ENCODE data around the gene VWA5B1. TPM values are rescaled to one million over a fixed set of nuclear protein-coding genes. Genes with fewer than 3 reads are reported as not detected.
A peak's percentile ranks its signal among the peaks of the same experiment; 100 is the strongest.

The VWA5B1 gene
- polyA plus RNA-seq, 3 donors, result 1.3 to 5.4 (median 1.5) TPM

- no peak for DNase-seq (ENCODE audit: extremely low read depth in 1 of 11, low read depth in 9 of 11, low spot score in 4 of 11)
Measured at GRCh38 chr1:20359451-20360330, 69.0 kb downstream of the VWA5B1 start.

GRCh38 chr1:20361401-20361800 lies 70.7 kb downstream of the VWA5B1 start:
- DNase-seq (ENCODE audit: extremely low read depth in 1 of 11, low read depth in 9 of 11, low spot score in 4 of 11), result no peak

DNA sequence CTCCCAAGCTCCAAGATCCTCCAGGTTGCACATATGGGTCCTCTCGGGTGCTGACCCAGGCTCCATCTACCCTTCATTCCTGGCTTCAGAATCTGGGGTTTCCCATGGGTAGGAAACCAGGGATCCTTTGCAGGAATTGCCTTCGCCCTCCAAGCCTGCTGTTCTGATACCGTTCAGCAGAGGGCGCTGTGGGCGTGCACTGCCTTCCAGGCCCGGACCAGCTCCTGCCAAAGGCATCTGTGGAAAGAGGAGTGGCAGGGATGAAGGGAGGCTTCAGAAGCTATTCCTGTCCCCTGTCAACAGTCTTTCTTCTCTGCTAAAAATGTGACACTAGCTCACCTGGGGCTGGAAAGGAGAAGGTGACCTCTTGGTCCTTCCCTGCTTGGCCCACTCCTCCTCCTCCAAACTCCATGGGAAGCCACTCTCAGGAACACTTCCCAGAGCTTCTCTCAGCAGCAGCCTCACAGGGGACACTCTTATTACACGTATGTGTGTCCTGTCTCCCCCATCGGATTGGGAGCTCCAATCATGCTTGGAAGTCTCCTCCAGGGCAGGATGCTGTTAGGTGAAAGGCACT lies 71.2 kb downstream of the VWA5B1 start:
- DNase-seq (ENCODE audit: extremely low read depth in 1 of 11, low read depth in 9 of 11, low spot score in 4 of 11), result peak in 1 of 11 donors; percentile 41

- DNase-seq (ENCODE audit: extremely low read depth in 1 of 11, low read depth in 9 of 11, low spot score in 4 of 11), result no peak
Measured at GRCh38 chr1:20362856-20363255, 72.2 kb downstream of the VWA5B1 start.

- no peak for DNase-seq (ENCODE audit: extremely low read depth in 1 of 11, low read depth in 9 of 11, low spot score in 4 of 11)
Measured at GRCh38 chr1:20365421-20366055, 74.9 kb downstream of the VWA5B1 start.

DNA sequence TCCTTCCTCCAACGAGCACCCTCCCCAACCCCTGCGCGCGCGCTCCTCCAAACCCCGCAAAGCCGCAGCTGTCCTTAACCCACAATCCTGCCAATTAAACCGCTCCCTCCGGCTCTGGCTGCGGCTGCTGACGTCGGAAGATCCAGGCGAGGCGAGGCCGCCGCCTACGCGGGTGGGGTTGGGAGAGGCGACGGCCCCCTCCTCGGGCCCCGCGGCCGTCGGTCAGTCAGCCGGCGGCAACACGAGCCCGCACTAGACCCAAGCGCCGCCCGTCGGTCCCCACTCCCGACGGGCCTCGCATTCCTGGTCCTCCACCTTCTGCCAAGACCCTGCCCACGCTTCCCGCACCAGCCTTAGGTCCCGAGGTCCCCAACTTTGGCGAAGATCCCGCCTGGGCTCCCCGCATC lies 75.4 kb downstream of the VWA5B1 start:
- DNase-seq (ENCODE audit: extremely low read depth in 1 of 11, low read depth in 9 of 11, low spot score in 4 of 11), result no peak

DNA sequence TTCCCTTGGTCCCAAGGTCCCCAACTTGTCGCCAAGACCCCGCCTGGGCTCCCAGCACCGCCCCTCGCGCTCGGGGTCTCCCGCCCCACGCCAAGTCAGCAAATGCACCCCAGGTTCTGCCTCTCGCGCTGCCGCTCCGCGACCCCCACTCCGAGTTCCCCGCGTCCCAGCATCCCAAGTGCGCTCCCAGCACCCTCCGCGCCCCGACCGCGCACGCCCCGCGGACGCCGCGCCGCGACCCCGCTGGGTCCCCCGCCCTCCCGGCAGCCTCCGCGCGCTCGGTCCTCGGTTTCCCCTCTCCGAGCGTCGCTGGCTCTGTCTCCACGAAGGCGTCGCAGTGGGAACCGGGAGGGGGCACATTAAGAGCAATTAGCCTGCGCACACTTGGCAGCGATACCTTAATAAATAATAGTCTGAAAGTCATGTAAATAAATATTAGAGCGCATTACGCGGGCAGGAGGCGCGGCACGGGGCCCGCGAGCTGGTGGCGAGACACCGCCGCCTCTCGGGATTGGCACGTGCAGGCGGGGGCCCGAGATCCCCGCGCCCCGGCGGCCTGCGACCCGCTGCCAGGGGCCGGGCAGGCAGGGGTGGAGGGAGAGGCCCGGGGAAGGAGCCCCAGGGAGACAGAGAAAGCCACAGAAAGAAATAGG lies 75.9 kb downstream of the VWA5B1 start:
- DNase-seq (ENCODE audit: extremely low read depth in 1 of 11, low read depth in 9 of 11, low spot score in 4 of 11), result no peak

- DNase-seq (ENCODE audit: extremely low read depth in 1 of 11, low read depth in 9 of 11, low spot score in 4 of 11), result no peak
Measured at GRCh38 chr1:20367116-20367585, 76.5 kb downstream of the VWA5B1 start.

DNA sequence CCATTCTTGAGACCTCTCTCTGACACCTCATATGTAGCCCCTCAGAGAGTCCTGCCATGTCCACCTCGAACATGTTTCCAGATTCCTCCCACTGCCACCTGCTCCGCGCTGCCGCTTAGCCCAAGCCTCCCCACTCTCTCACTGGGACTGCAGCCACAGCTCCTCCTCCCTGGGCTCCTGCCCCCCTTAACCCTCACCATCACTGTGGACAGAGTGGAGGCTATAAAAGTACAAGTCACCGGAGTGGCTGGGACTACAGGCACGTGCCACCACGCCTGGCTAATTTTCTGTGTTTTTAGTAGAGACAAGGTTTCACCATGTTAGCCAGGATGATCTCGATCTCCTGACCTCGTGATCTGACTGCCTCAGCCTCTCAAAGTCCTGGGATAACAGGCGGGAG lies 77.0 kb downstream of the VWA5B1 start:
- DNase-seq (ENCODE audit: extremely low read depth in 1 of 11, low read depth in 9 of 11, low spot score in 4 of 11), result no peak

- DNase-seq (ENCODE audit: extremely low read depth in 1 of 11, low read depth in 9 of 11, low spot score in 4 of 11), result no peak
Measured at GRCh38 chr1:20368866-20369470, 78.3 kb downstream of the VWA5B1 start.

DNA sequence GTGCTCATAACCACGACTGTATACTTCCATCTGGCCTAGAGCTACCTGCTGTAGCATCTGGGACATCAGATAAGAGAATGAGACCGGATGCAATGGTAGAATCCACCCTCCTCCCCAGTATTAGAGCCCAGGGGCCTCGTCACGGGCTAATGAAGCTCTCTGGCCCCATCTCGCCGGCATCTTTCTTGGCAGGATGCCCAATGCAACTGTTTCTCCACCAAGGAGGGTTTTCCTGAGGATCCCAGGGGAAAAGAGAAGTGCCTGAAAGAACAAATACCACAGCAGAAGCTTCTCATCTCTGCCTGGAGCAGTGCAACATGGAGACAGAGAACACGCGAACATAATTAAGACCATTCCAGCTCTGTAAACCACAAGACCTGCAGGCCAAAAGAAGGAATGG lies 80.0 kb downstream of the VWA5B1 start:
- no peak for DNase-seq (ENCODE audit: extremely low read depth in 1 of 11, low read depth in 9 of 11, low spot score in 4 of 11)

GRCh38 chr1:20371411-20371810 lies 80.7 kb downstream of the VWA5B1 start:
- DNase-seq (ENCODE audit: extremely low read depth in 1 of 11, low read depth in 9 of 11, low spot score in 4 of 11), result peak in 1 of 11 donors; percentile 55

GRCh38 chr1:20371883-20372282 lies 81.2 kb downstream of the VWA5B1 start:
- DNase-seq (ENCODE audit: extremely low read depth in 1 of 11, low read depth in 9 of 11, low spot score in 4 of 11), result no peak

- DNase-seq (ENCODE audit: extremely low read depth in 1 of 11, low read depth in 9 of 11, low spot score in 4 of 11), result no peak
Measured at GRCh38 chr1:20372676-20373075, 82.0 kb downstream of the VWA5B1 start.

DNA sequence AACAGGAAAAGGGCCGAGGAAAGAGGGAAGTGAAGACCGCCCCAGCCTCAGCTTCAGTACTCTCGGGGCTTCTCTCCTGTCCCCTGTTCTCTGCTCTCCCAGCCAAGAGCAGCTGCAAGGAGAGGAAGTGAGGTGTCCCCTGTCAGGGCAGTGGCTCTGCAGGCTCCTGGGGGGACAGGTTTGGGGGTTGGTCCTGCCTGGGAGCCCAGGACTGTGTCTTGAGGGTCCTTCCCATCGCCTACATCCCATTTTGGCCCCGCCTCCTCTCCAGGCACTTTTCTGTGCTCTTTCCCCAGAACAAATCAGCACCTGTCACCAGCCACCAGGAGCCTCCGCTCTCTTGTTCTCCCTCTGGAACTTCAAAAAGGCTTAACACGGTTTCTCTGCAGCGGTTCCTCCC lies 82.6 kb downstream of the VWA5B1 start:
- no peak for DNase-seq (ENCODE audit: extremely low read depth in 1 of 11, low read depth in 9 of 11, low spot score in 4 of 11)

DNA sequence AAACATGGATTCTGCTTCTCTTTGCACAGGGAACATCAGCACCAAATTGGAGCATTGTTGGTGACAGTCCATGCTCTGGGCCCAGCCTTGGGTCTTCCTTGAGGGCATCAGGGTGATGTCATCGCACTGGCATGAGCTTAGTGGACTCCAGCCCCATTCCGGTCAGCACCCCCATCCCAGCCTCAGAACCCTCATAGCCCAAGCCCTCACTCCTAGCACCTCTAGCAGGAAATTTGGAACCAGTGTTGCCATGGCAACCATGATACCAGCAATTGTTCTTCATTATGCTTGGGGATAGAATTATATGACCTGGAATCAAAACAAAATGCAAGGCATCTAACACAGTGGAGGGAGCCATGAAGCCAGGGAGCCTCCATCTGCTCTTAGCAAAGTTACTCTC lies 83.1 kb downstream of the VWA5B1 start:
- no peak for DNase-seq (ENCODE audit: extremely low read depth in 1 of 11, low read depth in 9 of 11, low spot score in 4 of 11)

GRCh38 chr1:20375563-20375962 lies 84.9 kb downstream of the VWA5B1 start:
- DNase-seq (ENCODE audit: extremely low read depth in 1 of 11, low read depth in 9 of 11, low spot score in 4 of 11), result no peak

DNA sequence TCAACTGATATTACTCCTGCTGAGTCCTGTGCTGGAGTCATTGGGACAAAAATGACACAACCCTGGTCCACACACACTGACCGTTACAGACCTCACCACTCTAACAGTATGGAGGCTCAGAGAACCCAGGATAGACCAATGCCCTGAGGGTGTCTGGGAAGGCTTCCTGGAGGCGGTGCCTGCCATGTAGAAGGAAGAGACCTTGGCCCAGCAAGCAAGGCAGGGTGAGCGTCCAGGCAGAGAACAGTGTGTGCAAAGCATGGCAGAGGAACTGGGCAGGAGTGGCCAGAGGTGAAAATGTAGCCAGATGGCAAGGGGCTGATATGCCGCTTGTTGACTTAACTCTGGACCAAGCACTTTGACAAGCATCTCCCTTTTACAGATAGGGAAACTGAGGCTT lies 85.5 kb downstream of the VWA5B1 start:
- DNase-seq (ENCODE audit: extremely low read depth in 1 of 11, low read depth in 9 of 11, low spot score in 4 of 11), result no peak

GRCh38 chr1:20376880-20377494 lies 86.3 kb downstream of the VWA5B1 start:
- DNase-seq (ENCODE audit: extremely low read depth in 1 of 11, low read depth in 9 of 11, low spot score in 4 of 11), result no peak
